MM.1S (cell line): ENCODE data around the gene IBTK.

ENCODE experiments used
- DNase-seq: peaks from one replicate; pipeline ENCODE4 v3.0.0-alpha.2; 2015
- H2AFZ ChIP-seq: fragments of 300-600 bp; sonication (generic); 2 replicates; pipeline ENCODE4 v1.6.0; 2016; ENCODE audit warnings: antibody characterized with exemption, low read length
- H3F3A ChIP-seq: fragments of 300-600 bp; sonication (generic); 2 replicates; pipeline ENCODE4 v1.6.1; 2016; ENCODE audit warnings: mild to moderate bottlenecking, antibody characterized with exemption, low read length, moderate library complexity, mixed read lengths; ENCODE audit not compliant: insufficient read depth
- H3K27ac ChIP-seq: fragments of 300-600 bp; sonication (generic); 2 replicates; pipeline ENCODE4 v1.5.1; 2016; ENCODE audit warnings: mild to moderate bottlenecking, low read length
- H3K27me3 ChIP-seq: fragments of 300-600 bp; sonication (generic); replicated peaks from 2 replicates; pipeline ENCODE4 v1.6.0; 2016; ENCODE audit warnings: low read length; ENCODE audit not compliant: insufficient read depth
- H3K36me3 ChIP-seq: fragments of 300-600 bp; sonication (generic); replicated peaks from 2 replicates; pipeline ENCODE4 v1.6.1; 2016; ENCODE audit warnings: mild to moderate bottlenecking, low read length, mixed read lengths; ENCODE audit not compliant: insufficient read depth
- H3K4me1 ChIP-seq: fragments of 300-600 bp; sonication (generic); 2 replicates; pipeline ENCODE4 v1.6.1; 2016; ENCODE audit warnings: low read length, mixed read lengths
- H3K4me2 ChIP-seq: fragments of 300-600 bp; sonication (generic); 2 replicates; pipeline ENCODE4 v1.6.0; 2016; ENCODE audit warnings: low read depth, low read length
- H3K4me3 ChIP-seq: fragments of 300-600 bp; sonication (generic); 2 replicates; pipeline ENCODE4 v1.5.1; 2016; ENCODE audit warnings: low read length, mixed read lengths
- H3K79me2 ChIP-seq: fragments of 300-600 bp; sonication (generic); 2 replicates; pipeline ENCODE4 v1.6.1; 2016; ENCODE audit warnings: mixed run types, low read length, mixed read lengths
- H3K9ac ChIP-seq: fragments of 300-600 bp; sonication (generic); 2 replicates; pipeline ENCODE4 v1.6.1; 2016; ENCODE audit warnings: low read length, mixed read lengths
- H3K9me2 ChIP-seq: fragments of 300-600 bp; sonication (generic); replicated peaks from 2 replicates; pipeline ENCODE4 v1.6.1; 2016; ENCODE audit warnings: mild to moderate bottlenecking, low read length, mixed read lengths; ENCODE audit not compliant: insufficient read depth
- H3K9me3 ChIP-seq: fragments of 300-600 bp; sonication (generic); replicated peaks from 2 replicates; pipeline ENCODE4 v1.6.1; 2016; ENCODE audit warnings: mild to moderate bottlenecking, low read length, mixed read lengths; ENCODE audit not compliant: insufficient read depth
- H4K20me1 ChIP-seq: fragments of 300-600 bp; sonication (generic); 2 replicates; pipeline ENCODE4 v1.6.1; 2016; ENCODE audit warnings: mild to moderate bottlenecking, low read length, moderate library complexity, mixed read lengths; ENCODE audit not compliant: insufficient read depth
- CTCF ChIP-seq: fragments of 300-600 bp; sonication (generic); IDR thresholded peaks from 2 replicates; pipeline ENCODE4 v1.5.1; 2016; ENCODE audit warnings: antibody characterized with exemption, low read length, mixed read lengths
- EZH2 ChIP-seq: fragments of 300-600 bp; sonication (generic); optimal IDR thresholded peaks from 2 replicates; pipeline ENCODE3; 2017; ENCODE audit warnings: low read depth, mild to moderate bottlenecking, antibody characterized with exemption, low read length, mixed read lengths
- EZH2phosphoT487 ChIP-seq: fragments of 300-600 bp; sonication (generic); IDR thresholded peaks from 2 replicates; pipeline ENCODE4 v1.6.1; 2018; ENCODE audit warnings: antibody characterized with exemption, low read length

Gene IBTK

GRCh38 chr6:82243884-82244283, 3.7 kb downstream of the IBTK start:
- Histone ChIP-seq H3K79me2 (peaks cover 86% of the 10 kb centered on the region), H3K4me1 (peaks cover 20% of the 10 kb centered on the region), H3K4me2 (no peak overlapping the region), H3K27ac (no peak overlapping the region), H2AFZ (no peak overlapping the region), H3K4me3 (no peak overlapping the region), H3K9ac (no peak overlapping the region), H4K20me1 (no peaks in the 10 kb centered on the region), H3K9me2 (no peaks in the 10 kb centered on the region), H3K9me3 (no peaks in the 10 kb centered on the region), H3K36me3 (peaks cover 12% of the 10 kb centered on the region; the same call in 1 of the 2 replicates), H3F3A (peaks cover 4% of the 10 kb centered on the region; the same call in 1 of the 2 replicates), H3K27me3 (no peaks in the 10 kb centered on the region)
- TF ChIP-seq EZH2phosphoT487 (no peak), EZH2 (no peak), CTCF (no peak)
- DNase-seq: no peak

GRCh38 chr6:82240186-82240585, 7.4 kb downstream of the IBTK start:
- H3K4me3 ChIP-seq: no peak overlapping the region
- no peaks in the 10 kb centered on the region for H4K20me1 ChIP-seq
- H3K9me3 ChIP-seq: no peaks in the 10 kb centered on the region
- no peak for DNase-seq
- H3K27ac ChIP-seq: no peak overlapping the region
- H3K27me3 ChIP-seq: no peaks in the 10 kb centered on the region
- TF ChIP-seq EZH2phosphoT487 (no peak), CTCF (no peak), EZH2 (no peak)
- peaks cover 83% of the 10 kb centered on the region for H3K79me2 ChIP-seq
- H3F3A ChIP-seq: no peaks in the 10 kb centered on the region
- H3K9ac ChIP-seq: no peak overlapping the region
- H3K4me2 ChIP-seq: no peak overlapping the region
- no peaks in the 10 kb centered on the region for H3K9me2 ChIP-seq
- peaks cover 9% of the 10 kb centered on the region; the same call in 1 of the 2 replicates for H3K36me3 ChIP-seq
- no peak overlapping the region for H2AFZ ChIP-seq
- peaks cover 8% of the 10 kb centered on the region; the same call in 1 of the 2 replicates for H3K4me1 ChIP-seq

- H4K20me1 ChIP-seq: no peaks in the 10 kb centered on the region
- no peaks in the 10 kb centered on the region for H3F3A ChIP-seq
- no peaks in the 10 kb centered on the region for H3K9me3 ChIP-seq
- H3K27me3 ChIP-seq: no peaks in the 10 kb centered on the region
- no peak for TF ChIP-seq CTCF
- no peak for TF ChIP-seq EZH2phosphoT487
- no peak for TF ChIP-seq EZH2
- peaks cover 9% of the 10 kb centered on the region; the same call in 1 of the 2 replicates for H3K36me3 ChIP-seq
- H3K9ac ChIP-seq: no peak overlapping the region
- no peak for DNase-seq
- no peak overlapping the region for H3K4me3 ChIP-seq
- no peak overlapping the region for H3K4me2 ChIP-seq
- peaks cover 80% of the 10 kb centered on the region for H3K79me2 ChIP-seq
- H3K4me1 ChIP-seq: peaks cover 8% of the 10 kb centered on the region; the same call in 1 of the 2 replicates
- no peaks in the 10 kb centered on the region for H3K9me2 ChIP-seq
- H3K27ac ChIP-seq: no peak overlapping the region
- H2AFZ ChIP-seq: no peak overlapping the region
Observed at GRCh38 chr6:82239597-82239996, 7.9 kb downstream of the IBTK start.
